NCI-H187 treated with DMSO at 0.1 percent for 48 hours (cell line): ENCODE measurements around the gene KSR1.
"Not testable (repeated sequence)": the region's sequence is repeated elsewhere in the genome, so short reads cannot be mapped to it uniquely, and the experiment has no call there.

Experiments used
- DNase-seq: peaks from one replicate; lab custom pipeline; 2025; lab: John Stamatoyannopoulos, UW

Gene KSR1

GRCh38 chr17:27494192-27495091, 38.2 kb downstream of the KSR1 start:
- DNase-seq: peak; percentile 9

GRCh38 chr17:27495460-27495859, 39.2 kb downstream of the KSR1 start:
- no peak for DNase-seq

GRCh38 chr17:27496005-27496404, 39.8 kb downstream of the KSR1 start:
- no peak for DNase-seq

- DNase-seq: no peak
Measured at GRCh38 chr17:27496437-27496943, 40.2 kb downstream of the KSR1 start.

GRCh38 chr17:27496971-27497370, 40.7 kb downstream of the KSR1 start:
- no peak for DNase-seq

- no peak for DNase-seq
Measured at GRCh38 chr17:27497696-27498095, 41.4 kb downstream of the KSR1 start.

- DNase-seq: no peak
Measured at GRCh38 chr17:27498615-27499309, 42.5 kb downstream of the KSR1 start.

GRCh38 chr17:27499451-27500265, 43.4 kb downstream of the KSR1 start:
- DNase-seq: no peak

- not testable (repeated sequence) for DNase-seq
Measured at GRCh38 chr17:27501338-27501737, 45.1 kb downstream of the KSR1 start.

- DNase-seq: no peak
Measured at GRCh38 chr17:27502526-27503324, 46.5 kb downstream of the KSR1 start.

GRCh38 chr17:27503611-27504010, 47.4 kb downstream of the KSR1 start:
- DNase-seq: no peak

- DNase-seq: no peak
Measured at GRCh38 chr17:27504188-27504995, 48.1 kb downstream of the KSR1 start.

- no peak for DNase-seq
Measured at GRCh38 chr17:27506348-27507218, 50.3 kb downstream of the KSR1 start.

- no peak for DNase-seq
Measured at GRCh38 chr17:27511168-27511883, 55.1 kb downstream of the KSR1 start.

- DNase-seq: no peak
Measured at GRCh38 chr17:27512031-27512430, 55.8 kb downstream of the KSR1 start.

GRCh38 chr17:27512511-27513346, 56.5 kb downstream of the KSR1 start:
- DNase-seq: no peak

- no peak for DNase-seq
Measured at GRCh38 chr17:27513849-27514248, 57.6 kb downstream of the KSR1 start.
